ENCODE measurements around the gene CACNA1D.

CACNA1D gene

DNA sequence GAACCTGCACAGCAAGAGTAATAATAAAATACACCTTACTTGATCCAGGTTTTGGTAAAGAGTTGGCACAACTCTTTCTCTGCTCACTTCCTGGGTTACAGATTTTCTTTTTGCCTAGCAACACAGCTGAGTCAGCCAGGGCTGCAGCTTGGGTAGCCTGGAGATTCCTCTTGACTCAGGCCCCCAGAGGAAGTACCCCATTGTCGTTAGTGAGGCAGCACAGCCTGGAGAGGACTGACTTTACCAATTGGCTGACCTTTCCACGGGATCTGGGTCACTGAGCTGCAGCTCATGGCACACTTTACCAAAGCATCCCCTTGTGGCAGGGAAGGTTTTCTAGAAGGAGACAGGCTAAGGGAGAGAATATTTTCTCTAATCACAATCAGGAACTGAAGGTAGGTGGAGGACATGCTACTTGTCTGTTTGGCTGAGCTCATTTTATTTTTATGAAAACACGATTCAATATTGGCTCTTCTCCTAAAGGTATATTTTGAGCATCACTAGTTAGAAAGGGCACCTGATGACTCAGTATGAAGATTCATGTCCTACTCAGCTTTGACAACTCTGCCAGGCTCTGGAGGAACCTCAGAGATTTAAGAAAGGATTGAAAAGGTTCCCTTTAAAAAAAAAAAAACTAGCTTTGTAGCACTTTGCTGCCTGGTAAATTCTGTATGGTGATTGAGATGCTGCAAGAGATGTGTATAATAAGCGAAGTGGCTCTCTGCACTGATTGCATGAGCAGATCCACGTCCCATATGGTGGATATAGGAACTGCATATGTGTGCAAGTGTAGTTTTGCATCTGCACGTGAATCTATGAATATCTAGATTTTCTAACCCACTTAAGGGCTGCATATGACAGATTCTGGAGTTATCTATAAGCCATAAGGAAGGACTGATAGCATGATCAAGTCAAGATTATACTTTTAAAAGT lies 227.0 kb downstream of the CACNA1D start:
- no peak for DNase-seq

DNA sequence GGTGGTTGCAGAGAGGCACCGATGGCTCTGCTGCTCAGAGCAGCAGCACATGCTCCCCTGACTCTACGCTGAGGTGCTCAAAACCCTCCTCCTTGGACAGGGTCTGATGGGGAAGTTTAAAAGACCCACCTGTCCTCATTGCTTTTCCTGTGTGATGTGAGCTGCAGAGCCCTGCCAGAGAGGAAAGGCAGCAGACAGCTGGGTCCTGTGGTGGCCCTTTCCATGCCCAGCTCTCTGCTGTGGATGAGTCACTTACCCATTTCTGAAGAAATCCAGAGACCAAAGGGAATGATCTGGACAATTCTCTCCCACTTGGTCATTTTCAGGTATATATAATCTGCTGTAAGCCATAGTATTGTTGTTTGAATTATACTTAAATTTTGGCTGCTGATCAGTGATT lies 230.2 kb downstream of the CACNA1D start:
- DNase-seq, result no peak

DNA sequence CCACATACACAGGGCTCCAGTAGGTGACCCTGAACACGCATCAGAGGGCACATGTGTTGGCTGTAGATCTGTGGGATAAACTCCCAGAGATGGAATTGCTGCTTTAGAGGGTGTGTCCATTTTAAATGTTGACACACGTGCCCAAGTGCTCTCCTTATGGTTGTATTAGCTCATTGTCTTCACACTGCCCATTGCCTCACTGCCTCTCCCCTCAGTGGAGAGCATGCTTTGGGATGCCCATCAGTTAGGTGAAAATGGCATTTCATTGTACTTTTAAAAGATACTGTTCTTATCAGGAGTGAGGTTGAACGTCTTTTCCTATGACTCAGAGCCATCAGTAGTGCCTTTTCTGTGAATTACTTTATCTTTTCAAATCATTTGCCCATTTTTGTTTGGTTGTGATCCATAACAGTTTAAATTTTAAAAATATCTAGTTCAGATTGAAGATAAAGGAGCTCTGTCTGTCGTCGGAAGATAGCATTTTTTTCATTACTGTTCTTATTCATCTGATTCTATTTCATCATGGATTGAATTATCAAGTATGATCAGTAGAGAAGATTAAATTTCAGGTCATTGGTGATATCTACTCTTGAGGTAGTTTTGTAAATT lies 231.1 kb downstream of the CACNA1D start:
- DNase-seq, result no peak

DNA sequence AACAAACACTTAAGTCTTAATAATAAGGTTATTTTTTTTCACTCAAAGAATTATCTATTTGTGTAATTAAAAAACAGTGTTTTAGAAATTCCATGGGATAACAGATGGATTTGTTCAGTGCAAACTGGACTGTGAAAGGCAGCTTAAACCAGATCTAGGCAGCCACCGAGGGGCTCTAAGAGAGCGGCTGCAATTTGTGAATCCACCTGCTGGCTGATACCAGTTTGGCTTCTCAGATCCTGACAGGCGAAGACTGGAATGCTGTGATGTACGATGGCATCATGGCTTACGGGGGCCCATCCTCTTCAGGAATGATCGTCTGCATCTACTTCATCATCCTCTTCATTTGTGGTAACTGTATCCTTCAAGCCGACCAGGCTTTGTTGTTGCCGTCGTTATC lies 232.2 kb downstream of the CACNA1D start:
- DNase-seq, result no peak

DNA sequence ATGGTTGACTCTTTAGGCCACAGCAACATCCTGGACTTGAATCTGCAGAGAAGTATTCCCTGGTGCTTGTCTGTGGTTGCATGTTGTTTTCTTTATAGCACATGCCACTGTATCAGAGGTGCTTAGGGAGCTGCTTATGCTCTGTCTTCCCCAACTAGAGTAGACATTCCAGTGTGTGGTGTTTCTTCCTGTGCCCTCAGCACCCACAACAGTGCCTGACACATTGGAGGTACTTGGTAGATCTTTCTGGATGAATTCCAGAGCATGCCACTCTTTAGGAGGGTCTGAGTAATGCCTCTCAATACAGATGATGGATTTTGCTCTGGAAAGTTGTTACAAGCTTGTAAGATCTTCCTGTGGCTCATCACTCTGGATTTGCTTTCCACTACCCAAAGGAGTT lies 234.2 kb downstream of the CACNA1D start:
- no peak for DNase-seq

DNA sequence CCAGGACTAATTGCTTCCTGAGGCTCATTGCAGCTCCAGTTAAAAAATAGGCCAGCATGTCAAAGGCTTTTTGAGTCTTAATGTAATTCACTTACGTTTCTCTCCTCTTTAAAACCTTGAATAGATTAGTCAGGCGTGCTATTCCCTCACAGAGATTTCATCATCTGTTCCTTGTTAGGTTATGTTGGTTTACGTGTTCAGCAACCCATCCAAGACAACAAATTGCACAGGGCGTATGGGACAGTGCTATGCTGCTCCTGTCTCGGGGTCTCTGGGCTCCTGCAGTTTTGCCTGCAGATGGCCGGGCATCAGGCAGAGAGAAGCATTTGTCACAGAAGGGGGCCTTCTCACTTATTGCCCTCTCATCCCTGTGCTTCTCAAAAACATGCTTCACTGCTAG lies 234.7 kb downstream of the CACNA1D start:
- DNase-seq, result no peak

DNA sequence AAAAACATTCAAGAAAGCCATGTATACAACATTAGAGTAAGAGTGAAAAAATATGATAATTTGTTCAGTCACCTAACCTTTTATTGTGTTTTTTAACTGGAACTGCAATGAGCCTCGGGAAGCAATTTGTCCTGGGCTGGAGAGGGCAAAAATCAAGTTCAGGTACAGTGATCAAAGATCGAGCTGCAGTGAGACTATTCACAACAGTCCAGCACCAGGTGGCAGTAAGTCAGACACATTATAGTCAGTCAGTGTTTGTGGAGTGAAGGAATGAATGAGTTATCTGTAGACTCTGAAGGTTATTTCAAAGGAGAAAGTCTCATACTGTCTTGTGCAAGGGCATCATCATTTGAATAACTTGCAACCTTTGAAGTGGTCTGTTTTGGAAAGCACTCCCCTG lies 235.2 kb downstream of the CACNA1D start:
- no peak for DNase-seq

DNA sequence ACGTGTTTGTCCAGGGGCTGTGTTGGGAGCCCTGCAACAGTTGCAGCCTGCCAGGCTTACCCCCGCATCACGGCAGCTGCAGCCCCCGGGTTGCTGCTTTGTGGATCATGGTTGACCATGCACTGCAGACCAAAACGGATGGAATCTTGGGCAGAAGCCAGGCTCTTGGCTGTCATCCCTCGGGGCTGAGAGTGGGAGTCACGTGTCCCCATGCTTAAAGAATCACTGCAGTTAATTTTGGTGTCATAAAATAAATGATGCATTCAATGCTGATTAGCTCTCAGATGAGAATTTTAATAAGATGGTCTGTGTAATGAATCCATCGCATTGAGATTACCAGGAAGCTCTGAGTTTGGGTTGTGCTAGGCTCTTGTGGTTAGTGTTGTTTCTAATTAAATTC lies 236.2 kb downstream of the CACNA1D start:
- DNase-seq, result peak; percentile 8

DNA sequence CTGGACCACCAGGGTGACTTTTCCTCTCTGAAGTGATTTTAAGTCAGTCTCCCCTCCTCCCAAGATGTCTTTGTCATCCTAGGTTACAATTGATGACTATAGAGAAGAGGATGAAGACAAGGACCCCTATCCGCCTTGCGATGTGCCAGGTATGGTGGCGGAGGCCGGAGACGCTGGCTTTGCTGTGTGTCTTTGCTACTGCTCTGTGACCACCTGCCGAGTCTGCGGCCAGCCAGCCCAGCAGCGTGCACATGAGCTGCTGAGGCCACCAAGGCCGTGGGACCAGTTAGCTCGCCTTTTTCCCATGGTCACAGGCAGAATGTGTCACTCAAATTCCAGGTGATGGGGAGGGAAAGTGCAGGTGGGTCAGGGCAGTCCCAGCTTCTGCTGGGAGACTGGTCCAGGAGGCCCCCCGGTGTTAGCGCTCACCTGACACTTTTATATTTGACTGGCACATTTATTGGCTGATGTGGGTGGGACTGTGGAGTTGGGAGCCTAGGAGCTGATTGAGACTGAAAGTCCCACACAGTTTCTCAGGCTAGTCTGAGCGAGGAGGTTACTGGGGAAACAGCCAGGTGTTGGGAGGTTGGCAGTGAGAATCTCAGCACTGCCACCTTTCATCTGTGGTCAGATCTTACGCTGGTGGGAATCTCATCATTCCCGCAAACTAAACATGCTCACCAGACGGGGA lies 237.7 kb downstream of the CACNA1D start:
- DNase-seq, result no peak

DNA sequence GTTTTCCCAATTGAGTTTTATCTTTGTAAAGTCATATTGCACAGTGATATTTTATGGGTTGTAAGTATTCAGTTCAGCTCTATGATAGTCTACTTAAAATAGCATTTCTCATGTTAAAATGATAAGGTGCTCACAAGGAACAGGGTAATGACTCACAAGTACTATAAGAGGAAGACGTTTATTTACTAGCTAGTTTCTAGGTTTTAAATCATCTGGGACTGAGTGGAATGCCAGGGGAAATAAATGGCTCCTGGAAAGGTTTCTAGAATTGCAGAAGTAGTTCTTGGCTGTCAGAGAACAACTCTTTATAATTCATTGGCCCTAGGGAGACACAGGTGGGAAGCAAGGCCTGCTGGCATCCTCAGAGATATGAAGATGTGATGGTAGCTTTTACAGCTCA lies 239.0 kb downstream of the CACNA1D start:
- no peak for DNase-seq

DNA sequence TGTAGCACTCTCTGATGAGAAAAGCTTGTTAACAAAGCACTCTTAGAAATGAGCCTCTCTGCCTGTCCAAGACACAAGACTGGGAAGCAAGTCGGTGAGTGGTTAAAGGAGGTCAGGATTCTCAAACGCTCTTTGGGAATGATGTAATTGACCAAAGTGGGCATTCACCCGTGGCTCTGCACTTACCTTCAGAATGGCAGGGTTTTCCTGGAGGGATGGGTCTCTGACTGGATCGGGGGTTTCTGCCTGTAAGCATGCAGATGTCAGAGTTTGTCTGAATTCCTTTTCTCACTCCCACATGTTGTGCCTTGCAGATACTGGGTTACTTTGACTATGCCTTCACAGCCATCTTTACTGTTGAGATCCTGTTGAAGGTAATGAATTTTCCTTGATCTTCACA lies 245.6 kb downstream of the CACNA1D start:
- no peak for DNase-seq

DNA sequence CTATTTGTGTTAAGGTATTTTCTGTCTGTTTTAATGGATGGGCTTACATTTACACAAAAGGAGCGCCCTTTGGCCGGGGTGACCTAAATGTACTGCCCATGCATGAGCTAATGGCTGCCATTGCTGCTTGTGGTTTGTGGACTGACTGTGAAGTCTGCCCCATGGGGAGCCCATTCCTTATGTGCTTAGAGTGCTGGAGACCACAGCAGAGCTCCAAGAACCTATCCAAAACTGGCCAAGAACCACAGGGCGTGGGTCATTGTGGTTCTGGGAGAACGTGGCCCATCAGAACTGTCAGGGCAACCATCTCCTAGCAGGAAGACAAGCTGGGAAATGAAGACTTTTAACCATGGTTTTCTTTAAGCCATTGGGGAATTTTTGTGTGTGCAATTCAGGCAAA lies 246.5 kb downstream of the CACNA1D start:
- DNase-seq, result no peak

DNA sequence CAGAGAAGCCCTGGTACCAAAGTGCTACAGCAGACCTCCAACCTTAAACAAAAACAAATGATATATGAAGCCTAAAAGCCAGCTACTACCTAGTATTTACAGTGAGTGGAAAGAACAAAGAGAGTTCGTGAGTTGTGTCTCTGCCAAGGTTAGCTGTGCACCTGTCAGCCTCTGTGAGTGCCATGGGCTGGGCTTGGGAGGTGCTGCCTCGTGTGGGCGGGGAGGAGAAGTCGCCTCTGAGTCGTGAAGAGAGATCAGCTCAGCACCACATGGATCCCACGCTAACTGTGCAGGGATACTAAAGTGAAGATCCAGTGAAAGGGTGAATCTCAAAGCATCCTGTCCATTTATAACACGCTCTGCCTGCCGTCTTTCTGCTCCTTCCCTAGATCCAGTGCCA lies 249.9 kb downstream of the CACNA1D start:
- peak; percentile 74 for DNase-seq

DNA sequence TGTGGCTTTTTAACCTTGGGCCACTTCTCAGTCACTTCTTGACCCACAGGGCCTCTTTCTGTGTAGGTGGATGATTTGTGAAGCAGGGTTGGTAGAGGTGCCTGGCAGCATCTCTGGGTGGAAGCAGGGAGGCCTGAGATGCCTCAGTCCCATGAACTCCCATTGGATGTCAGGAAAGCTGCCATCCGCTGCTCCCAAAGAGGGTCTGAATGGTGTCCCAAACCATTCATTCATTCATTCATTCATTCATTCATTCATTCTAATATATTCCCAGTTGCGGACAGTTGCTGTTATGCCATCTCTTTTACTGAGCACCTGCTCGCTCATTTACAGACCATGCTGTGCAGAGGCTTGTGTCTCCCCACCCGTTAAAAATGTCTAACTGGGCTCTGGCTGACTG lies 253.1 kb downstream of the CACNA1D start:
- DNase-seq, result no peak

DNA sequence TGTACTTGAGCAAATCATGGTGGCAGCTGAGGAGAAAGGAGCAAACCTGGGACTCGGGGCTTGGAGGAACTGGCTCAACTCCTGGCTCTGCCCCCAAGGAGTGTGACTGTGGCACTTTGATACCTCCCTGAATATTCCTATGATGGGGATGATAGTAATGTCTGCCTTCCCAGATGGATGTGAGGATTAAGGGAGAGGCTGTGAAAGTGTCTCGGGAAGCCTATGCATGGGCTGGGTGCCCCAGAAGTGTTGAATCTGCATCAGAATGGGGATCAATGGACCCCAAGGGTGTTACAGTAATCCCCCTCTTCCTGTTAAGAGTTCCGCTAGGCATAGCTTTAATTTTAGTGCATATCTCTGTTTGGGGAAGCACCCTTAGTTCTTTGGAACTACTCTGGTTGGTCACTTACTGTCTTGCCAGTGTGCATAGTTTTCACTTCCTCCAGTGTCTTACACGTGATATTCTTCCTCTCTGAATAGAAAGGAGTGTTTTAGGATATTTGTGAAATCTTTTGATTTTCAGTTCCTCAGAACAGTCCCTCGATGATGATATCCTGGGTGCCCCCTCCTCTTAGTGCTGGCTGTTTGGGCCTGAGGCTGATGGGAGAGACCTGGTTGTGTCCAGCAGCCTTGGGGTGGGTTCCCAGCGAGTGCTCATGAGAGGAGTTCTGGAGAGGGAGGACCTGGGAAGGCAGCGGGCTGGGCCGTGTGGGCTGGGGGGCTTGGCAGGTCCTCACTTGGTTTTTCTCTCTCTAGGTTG lies 254.3 kb downstream of the CACNA1D start:
- no peak for DNase-seq

DNA sequence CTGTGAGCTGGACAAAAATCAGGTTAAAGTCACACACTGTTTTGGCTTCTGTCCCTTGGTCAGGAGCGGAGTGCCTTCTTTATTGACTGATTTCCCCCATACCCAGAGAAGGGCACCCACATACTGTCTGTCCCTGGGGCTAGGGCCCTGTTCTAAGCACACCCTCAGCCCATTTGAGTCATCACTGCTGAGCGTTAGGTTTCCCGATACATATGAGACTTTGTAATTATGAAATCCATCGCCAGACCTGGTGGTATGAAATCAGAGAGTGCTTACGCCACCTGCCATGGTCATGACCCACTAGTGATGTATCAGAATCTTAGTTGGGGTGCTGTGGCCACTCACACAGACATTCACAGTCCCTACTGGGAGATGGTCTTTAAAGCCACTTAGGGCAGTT lies 255.0 kb downstream of the CACNA1D start:
- DNase-seq, result no peak

DNA sequence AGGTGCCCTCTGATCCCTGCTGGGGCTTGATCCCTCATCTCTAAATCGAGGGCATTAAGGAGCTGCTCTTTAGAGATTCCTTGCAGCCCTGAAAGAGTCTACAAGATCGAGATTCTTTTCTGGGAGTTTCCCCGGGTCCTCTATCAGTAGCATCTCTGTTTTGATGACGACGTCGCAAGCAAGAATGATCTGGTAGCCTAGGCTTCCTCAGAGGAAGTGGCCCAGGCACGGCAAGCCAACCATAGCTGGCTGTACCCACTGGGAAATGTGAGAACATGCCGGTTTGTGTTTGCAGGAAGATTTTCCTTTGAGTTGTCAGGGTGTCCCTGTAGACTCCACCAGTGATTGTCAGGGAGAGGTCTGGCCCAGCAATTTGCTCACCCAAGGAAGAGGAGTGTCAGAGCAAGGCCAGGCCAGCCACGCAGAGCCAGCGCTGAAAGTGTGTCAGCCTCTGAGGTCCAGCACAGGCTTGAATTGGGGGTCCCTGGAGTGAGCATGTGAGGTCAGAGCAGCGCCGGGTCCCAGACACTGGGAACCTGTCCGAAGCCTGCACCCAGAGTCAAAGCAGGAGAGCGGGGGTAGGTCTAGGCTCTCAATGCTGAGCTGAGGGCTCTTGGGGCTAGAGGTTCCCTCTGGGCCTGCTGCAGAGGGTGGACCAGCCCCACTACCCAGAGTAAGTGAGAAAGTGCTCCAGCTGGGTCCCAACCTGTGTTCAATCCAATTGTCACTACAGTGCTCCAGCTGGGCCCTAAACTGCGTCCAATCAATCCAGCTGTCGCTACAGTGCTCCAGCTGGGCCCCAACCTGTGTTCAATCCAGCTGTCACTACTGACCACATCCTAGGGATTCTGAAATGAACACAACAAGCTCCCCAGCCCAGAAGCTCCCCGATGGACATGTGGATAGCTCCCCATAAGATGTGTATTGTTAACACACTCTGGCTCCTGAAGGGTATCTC lies 256.1 kb downstream of the CACNA1D start:
- DNase-seq, result no peak

DNA sequence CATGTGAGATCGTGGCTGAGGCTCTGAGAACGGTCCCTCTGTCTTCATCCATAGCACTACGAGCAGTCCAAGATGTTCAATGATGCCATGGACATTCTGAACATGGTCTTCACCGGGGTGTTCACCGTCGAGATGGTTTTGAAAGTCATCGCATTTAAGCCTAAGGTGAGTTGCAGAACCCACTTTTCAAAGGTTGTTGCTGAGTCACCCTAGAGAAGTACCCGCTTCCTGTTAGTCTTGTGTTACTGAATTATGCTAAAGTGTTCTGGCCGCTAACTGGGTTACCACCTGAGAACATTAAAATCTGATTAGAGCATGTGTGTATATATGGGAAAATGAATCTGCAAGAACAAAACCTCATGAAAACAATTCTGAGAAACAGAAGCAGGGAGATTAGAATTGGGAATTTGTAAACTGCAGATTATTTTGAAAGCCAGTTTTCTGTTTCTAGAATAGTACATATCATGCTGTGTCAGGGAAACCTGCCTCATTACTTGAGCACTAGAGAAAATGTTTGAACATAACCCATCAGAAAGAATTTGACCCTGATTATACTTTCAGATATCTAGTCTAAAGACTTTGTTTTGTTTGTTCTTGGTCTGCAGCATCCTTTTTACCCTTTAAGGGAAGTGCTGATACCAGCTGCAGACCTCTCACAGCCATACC lies 259.2 kb downstream of the CACNA1D start:
- DNase-seq, result no peak

DNA sequence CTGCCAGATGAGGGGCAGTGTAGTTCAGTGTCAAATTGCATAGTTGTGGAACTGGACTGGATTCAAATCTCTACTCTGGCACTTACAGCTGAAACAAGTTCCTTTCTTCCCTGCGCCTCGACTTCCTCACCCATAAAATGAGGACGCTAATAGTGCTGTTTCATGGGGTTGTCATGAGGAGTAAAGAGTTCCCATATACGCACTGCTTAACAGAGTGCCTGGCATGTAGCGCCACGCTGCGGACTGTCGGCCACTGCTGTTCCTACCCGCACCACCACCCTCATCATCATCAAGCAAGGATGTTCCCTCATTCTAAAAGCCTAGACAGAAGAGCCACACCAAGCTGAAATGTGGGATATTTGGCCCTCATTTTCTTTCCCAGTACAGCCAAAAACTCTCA lies 259.9 kb downstream of the CACNA1D start:
- DNase-seq, result no peak

DNA sequence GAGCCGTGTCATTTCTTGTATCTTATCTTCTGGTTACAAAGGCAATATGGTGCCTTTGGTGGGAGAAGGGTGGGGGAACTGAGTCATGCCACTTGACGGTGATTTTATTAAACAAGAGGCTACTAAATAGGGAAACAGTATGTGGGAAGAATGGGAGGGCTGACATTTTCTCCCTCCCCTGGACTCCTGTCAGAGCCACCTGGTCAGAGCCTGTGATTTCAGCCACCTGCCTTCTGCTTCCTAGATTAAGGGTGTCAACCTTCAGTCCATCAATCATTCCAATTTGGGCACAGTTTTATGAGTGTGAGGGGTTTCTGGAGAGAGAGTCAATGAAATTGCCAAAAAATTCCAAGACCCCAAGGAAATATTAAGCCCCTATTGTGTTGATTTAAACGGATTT lies 264.4 kb downstream of the CACNA1D start:
- no peak for DNase-seq

DNA sequence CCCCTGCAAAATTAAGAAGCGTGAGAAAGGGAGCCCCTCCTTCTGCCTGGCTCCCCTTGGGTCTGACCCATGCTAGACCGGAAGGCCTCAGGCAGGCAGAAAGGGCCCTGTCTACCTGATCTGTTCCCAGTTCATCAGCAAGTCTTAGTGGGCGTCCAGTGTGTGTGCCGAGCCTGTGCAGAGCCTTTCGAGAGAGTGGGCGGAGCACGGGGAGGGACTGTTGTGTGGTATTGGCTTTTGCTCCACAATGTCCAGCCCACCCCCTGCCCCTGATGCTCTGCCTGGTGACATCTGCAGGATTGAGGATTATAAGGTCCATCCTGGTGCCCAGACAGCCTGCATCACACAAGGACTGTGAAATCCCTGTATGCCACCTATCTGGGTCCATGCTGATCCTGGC lies 268.9 kb downstream of the CACNA1D start:
- DNase-seq, result no peak

Measured in COR-L47 (cell line).